Type B pancreatic cell (in vitro differentiated cells): ENCODE measurements around the gene ARIH2. TPM values are rescaled to one million over a fixed set of nuclear protein-coding genes. Genes with fewer than 3 reads are reported as not detected.

Experiments used
- DNase-seq: peaks from one replicate; pipeline ENCODE4 v3.0.0; 2021; ENCODE audit warnings: mixed read lengths; ENCODE audit not compliant: unreplicated experiment; ENCODE audit errors: extremely low spot score
- H3K27ac Mint-ChIP-seq: 2 replicates; pipeline ENCODE4 v1.8.0; 2021; ENCODE audit warnings: mild to moderate bottlenecking, mixed read lengths
- H3K27me3 Mint-ChIP-seq: 2 replicates; pipeline ENCODE4 v1.8.0; 2021; ENCODE audit warnings: mixed read lengths
- H3K36me3 Mint-ChIP-seq: 2 replicates; pipeline ENCODE4 v1.8.0; 2021; ENCODE audit warnings: mixed read lengths
- H3K4me1 Mint-ChIP-seq: one replicate; pipeline ENCODE4 v1.8.0; 2021; ENCODE audit warnings: mixed read lengths; ENCODE audit not compliant: unreplicated experiment
- H3K4me3 Mint-ChIP-seq: 2 replicates; pipeline ENCODE4 v1.8.0; 2021; ENCODE audit warnings: mild to moderate bottlenecking, mixed read lengths
- H3K9me3 Mint-ChIP-seq: 2 replicates; pipeline ENCODE4 v1.8.0; 2021; ENCODE audit warnings: mixed read lengths
- total RNA-seq: library from RNA; stranded (reverse); gene quantifications from 2 replicates; pipeline ENCODE4 v1.2.1, GENCODE V29; 2021; ENCODE audit warnings: low replicate concordance
- TF ChIP-seq, protein P1 (sequence below): fragments of 200-600 bp; sonication (generic); conservative IDR thresholded peaks from 2 replicates; pipeline ENCODE4 v1.5.0; 2021; ENCODE audit warnings: antibody characterized with exemption, mild to moderate bottlenecking

ARIH2 gene
- total RNA-seq, 1 donor from 2014 or later = 84.4 TPM

DNA sequence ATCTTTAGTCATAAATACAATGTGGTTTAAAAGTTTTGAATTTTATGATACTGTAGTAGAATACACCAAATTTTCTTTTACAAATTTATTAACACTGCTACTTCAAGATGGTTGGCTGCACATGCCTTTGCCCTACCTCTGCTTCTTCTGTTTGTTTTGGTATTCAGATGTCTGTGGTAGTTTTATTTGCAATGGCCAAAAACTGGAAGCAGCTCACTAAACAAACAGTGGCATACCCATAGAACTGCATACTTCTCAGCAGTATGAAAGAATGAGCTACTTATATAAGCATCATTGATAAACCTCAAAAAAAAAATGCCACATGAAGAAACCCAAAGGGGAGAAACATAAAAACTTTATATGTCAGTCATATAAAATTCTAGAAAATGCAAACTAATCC, 19.5 kb downstream of the ARIH2 start:
- no peaks in the 10 kb centered on the region for H3K27me3 Mint-ChIP-seq
- DNase-seq = no peak

GRCh38 chr3:48938689-48939088, 20.0 kb downstream of the ARIH2 start:
- Mint-ChIP-seq H3K27me3 (no peaks in the 10 kb centered on the region), H3K27ac (no peak overlapping the region), H3K36me3 (peaks cover 37% of the 10 kb centered on the region), H3K4me3 (no peak overlapping the region), H3K4me1 (no peaks in the 10 kb centered on the region), H3K9me3 (no peaks in the 10 kb centered on the region)
- TF ChIP-seq, protein P1, sequence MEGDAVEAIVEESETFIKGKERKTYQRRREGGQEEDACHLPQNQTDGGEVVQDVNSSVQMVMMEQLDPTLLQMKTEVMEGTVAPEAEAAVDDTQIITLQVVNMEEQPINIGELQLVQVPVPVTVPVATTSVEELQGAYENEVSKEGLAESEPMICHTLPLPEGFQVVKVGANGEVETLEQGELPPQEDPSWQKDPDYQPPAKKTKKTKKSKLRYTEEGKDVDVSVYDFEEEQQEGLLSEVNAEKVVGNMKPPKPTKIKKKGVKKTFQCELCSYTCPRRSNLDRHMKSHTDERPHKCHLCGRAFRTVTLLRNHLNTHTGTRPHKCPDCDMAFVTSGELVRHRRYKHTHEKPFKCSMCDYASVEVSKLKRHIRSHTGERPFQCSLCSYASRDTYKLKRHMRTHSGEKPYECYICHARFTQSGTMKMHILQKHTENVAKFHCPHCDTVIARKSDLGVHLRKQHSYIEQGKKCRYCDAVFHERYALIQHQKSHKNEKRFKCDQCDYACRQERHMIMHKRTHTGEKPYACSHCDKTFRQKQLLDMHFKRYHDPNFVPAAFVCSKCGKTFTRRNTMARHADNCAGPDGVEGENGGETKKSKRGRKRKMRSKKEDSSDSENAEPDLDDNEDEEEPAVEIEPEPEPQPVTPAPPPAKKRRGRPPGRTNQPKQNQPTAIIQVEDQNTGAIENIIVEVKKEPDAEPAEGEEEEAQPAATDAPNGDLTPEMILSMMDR = no peak
- no peak for DNase-seq

More for the DNA sequence above, 19.5 kb downstream of the ARIH2 start:
- TF ChIP-seq, protein P1 = no peak
- no peak overlapping the region for H3K27ac Mint-ChIP-seq
- no peaks in the 10 kb centered on the region for H3K9me3 Mint-ChIP-seq
- no peak overlapping the region for H3K4me3 Mint-ChIP-seq
- H3K4me1 Mint-ChIP-seq = no peaks in the 10 kb centered on the region
- H3K36me3 Mint-ChIP-seq = peaks cover 36% of the 10 kb centered on the region

- TF ChIP-seq, protein P1 = no peak
- DNase-seq = no peak
- Mint-ChIP-seq H3K27me3 (no peaks in the 10 kb centered on the region), H3K9me3 (no peaks in the 10 kb centered on the region), H3K4me3 (no peak overlapping the region), H3K4me1 (peaks cover 3% of the 10 kb centered on the region), H3K36me3 (peaks cover 16% of the 10 kb centered on the region), H3K27ac (no peak overlapping the region)
Measured at GRCh38 chr3:48945432-48945831, 26.8 kb downstream of the ARIH2 start.

DNA sequence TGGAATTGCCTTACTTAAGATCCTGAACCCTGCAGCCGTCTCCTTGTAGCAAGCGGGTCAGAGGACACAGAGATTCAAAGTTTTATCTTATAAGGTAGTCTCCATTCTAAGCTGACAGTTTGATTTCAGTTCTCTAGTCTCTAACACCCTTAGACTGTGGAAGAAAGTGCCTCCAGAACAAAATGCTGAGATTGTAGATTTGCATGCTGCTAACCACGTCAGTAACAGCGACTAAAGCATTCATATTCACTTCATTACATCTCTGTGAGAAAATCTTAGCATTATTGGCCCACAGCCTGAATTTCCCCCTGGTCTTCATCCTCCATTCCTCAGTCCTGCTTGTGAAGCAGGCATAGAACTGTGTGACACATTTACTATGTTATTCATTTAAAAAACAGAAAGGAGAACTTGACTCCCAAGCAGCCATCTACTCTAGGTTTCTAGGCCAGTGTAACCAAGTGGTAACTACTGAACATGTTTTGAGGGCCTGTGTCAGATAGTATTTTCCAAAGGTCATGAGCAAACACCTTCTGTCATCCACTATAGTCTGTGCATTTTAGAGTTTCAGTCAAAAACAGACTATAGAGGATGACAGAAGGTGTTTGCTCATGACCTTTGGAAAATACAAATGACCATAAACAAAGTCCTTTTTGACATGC, 27.4 kb downstream of the ARIH2 start:
- H3K4me1 Mint-ChIP-seq = peaks cover 3% of the 10 kb centered on the region
- H3K27me3 Mint-ChIP-seq = no peaks in the 10 kb centered on the region
- DNase-seq = no peak
- H3K9me3 Mint-ChIP-seq = no peaks in the 10 kb centered on the region
- H3K4me3 Mint-ChIP-seq = peak overlapping the region; percentile 8
- TF ChIP-seq, protein P1 = no peak
- peak overlapping the region; percentile 54 for H3K27ac Mint-ChIP-seq
- H3K36me3 Mint-ChIP-seq = peaks cover 16% of the 10 kb centered on the region

- TF ChIP-seq, protein P1 = no peak
- Mint-ChIP-seq H3K36me3 (peaks cover 16% of the 10 kb centered on the region), H3K27ac (no peak overlapping the region), H3K4me1 (peaks cover 3% of the 10 kb centered on the region), H3K4me3 (no peak overlapping the region), H3K9me3 (no peaks in the 10 kb centered on the region), H3K27me3 (no peaks in the 10 kb centered on the region)
- no peak for DNase-seq
Measured at GRCh38 chr3:48949376-48949717, 30.7 kb downstream of the ARIH2 start.
